GM19463 (cell line): ENCODE measurements around the gene RHBG.

Experiments
- ATAC-seq: cut with Tn5 transposase; IDR thresholded peaks from one replicate; pipeline ENCODE4 v1.9.1; 2021; ENCODE audit warnings: mild to moderate bottlenecking, moderate library complexity; ENCODE audit not compliant: unreplicated experiment

Gene RHBG

DNA sequence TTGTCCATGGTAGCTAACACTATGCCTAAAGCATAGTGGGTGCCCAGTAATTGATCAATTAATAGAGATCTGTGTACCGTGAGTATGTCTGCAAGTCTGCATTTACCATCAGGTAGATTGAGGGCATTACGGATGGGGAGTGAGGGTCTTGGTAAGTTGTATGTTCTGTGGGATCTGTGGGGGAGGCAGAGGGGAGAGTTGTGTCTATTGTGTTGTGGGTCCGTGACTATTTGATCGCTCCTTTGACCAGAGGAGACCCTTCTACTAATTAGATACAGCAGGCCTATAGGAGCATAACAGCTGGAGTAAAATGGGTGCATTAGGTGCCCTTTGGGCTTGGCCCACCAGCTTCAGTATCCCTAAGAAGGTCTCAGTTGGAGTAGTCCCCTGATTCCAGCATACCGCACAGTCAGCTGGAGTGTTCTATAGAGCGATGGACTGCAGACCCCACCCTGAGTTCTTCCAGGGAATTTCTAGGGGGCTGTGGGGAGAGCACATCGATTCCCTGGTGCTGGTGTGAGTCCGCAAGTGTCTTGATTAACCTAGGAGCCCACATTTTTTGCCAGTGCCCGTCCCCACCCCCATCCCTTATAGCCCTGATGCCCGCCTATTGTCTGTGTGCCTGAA lies 55.9 kb downstream of the RHBG start:
- no peak for ATAC-seq

GRCh38 chr1:156425943-156426342 lies 56.9 kb downstream of the RHBG start:
- no peak for ATAC-seq

- no peak for ATAC-seq
Observed at GRCh38 chr1:156427957-156428356, 58.9 kb downstream of the RHBG start.

- ATAC-seq: no peak
Observed at GRCh38 chr1:156428746-156429288, 59.8 kb downstream of the RHBG start.

DNA sequence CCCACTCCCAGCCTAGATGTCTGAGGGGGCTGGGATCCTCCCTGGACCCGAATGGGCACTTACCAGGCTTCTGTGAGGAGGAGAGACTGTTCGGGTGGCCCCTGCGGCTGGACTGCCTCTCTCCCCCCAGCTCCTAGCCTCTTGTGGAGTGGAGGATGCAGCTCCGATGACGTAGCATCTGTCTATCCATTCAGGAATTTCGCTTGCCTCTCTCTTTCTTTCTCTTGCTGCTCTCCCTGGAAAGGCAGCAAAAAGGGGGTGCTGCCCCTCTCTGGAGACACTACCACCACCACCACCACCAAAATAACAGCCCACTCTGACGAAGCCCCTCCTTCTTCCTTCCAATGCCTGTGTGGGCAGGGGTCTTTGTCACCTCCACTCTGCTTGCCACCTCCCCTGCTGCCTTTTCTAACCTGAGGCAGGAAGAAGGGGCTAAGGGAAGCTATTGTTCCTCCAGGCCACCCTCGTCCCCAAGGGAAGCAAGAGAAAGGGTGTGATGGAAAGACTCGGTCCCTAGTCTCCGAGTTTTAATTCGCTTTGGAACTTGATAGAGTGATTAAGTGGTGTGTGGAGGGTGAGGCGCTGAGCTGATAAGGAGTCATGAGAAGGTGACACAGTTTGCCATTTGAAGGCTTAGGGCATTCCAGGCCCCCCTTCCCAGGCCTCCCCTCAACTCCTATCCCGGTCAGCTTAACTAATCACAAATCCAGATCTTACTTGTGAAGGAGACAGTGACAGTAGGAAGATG lies 60.5 kb downstream of the RHBG start:
- ATAC-seq: no peak

- no peak for ATAC-seq
Observed at GRCh38 chr1:156430303-156430702, 61.3 kb downstream of the RHBG start.

GRCh38 chr1:156430866-156431265 lies 61.9 kb downstream of the RHBG start:
- ATAC-seq: no peak

- ATAC-seq: no peak
Observed at GRCh38 chr1:156431366-156431765, 62.4 kb downstream of the RHBG start.

DNA sequence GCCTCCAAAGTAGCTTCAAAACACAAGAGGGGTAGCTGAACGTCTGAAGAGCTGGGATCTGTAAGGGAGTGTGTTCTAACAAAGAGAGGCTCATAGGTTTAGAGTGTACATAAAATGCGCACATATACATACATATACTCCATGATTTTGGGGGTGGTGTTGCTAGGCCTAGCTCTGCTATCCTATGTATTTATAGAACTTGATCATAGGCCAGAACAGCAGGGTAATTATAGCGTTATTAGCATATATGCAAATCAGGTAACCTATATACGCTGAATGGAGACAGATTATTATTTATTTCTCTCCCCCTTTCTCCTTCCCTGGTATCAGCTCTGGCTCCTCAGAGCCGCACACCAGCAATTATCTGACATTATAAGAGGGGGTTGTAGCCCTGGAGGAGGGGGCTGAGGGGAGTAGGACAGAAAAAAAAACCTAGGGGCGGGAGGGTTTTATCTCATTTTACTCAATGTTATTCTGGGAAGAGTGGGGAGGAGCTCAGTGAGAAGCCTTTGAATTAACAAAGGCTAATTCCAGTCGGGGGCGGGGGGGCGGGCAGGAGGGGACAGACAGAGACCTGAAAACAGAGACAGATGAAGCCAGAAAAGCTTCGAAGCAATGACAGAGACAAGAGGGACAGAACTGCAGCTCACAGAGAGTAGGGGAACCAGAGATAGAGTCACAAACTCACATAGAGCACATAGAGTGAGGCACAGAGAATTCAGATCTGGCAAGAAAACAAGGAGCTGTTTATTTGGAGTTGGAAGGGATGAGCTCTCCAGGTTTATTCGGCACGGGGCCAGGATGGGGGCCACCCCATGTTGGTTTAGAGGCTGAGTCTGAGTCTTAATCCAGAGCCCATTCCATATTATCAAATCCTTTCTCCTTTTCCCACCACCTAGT lies 63.0 kb downstream of the RHBG start:
- no peak for ATAC-seq

GRCh38 chr1:156432669-156433018 lies 63.6 kb downstream of the RHBG start:
- no peak for ATAC-seq

DNA sequence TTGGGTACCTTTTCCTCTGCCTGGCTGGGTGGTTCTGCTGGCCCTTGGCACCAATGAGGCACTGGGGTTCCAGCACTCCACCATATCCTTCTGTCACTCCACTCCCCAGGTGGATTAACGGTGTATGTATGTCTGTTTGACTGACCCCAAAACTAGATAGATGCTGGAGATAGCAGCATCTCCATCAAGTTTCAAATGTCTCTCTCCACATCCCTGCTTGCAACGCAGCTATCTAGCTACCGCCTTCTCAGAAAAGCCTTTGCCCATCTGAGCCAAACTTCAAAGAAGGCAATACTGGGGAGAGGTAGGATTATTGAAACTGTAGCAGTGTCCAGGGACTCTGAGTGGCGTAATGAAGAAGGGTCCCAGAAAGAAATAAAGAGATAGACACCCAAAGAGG lies 64.0 kb downstream of the RHBG start:
- ATAC-seq: no peak

DNA sequence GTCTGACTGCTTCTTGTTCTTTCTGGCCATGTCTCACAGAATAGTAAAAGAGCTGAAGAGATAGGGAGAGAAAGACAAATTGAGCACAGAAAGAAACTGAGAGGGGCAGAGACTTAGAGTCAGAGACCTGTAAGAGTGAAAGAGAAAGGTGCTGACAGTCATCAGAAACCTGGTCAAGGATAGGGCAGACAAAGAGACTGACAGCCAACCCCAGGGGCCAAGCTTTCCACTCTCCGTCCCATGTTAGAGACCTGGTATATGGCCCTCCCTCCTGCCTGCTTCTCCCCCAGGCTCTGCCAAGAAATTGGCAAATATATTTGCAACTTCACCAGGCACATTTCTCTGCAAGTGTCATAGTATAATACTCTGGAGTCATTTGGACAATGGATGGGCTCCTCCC lies 64.6 kb downstream of the RHBG start:
- no peak for ATAC-seq
